SK-N-SH treated with all-trans-retinoic acid at 6 μM for 48 hours (cell line): ENCODE measurements around the gene SEL1L3.

Experiments used
- ATAC-seq: fragments of 200-7000 bp; cut with Tn5 transposase; 3 replicates; pipeline ENCODE4 v1.9.1; 2020; ENCODE audit warnings: mild to moderate bottlenecking, moderate library complexity
- ARNTL ChIP-seq: fragments of 450-650 bp; formaldehyde crosslinking; IDR thresholded peaks from 2 replicates; pipeline ENCODE4 v1.5.0; 2020; ENCODE audit warnings: low read depth, mild to moderate bottlenecking, moderate library complexity, borderline replicate concordance
- CSDC2 ChIP-seq: fragments of 250-450 bp; sonication (Bioruptor Pico); IDR thresholded peaks from 2 replicates; pipeline ENCODE4 v1.5.0; 2020; ENCODE audit warnings: mild to moderate bottlenecking, moderate library complexity
- GLIS3 ChIP-seq: fragments of 250-450 bp; sonication (Bioruptor Pico); IDR thresholded peaks from 2 replicates; pipeline ENCODE4 v1.5.0; 2020; ENCODE audit warnings: mild to moderate bottlenecking, moderate library complexity
- ISL1 ChIP-seq: fragments of 250-450 bp; sonication (Bioruptor Pico); IDR thresholded peaks from 2 replicates; pipeline ENCODE4 v2.1.2; 2022; ENCODE audit warnings: mild to moderate bottlenecking, moderate library complexity
- OSR1 ChIP-seq: fragments of 250-450 bp; sonication (Bioruptor Pico); IDR thresholded peaks from 2 replicates; pipeline ENCODE4 v1.8.0; 2022; ENCODE audit warnings: moderate library complexity, mild to moderate bottlenecking, inconsistent platforms
- PPARA ChIP-seq: fragments of 250-450 bp; sonication (Bioruptor Pico); IDR thresholded peaks from 2 replicates; pipeline ENCODE4 v1.5.0; 2020; ENCODE audit warnings: mild to moderate bottlenecking, borderline replicate concordance
- RARB ChIP-seq: fragments of 250-450 bp; sonication (Bioruptor Pico); IDR thresholded peaks from 2 replicates; pipeline ENCODE4 v1.8.0; 2021; ENCODE audit warnings: mild to moderate bottlenecking, moderate library complexity
- SNAI2 ChIP-seq: fragments of 250-450 bp; sonication (Bioruptor Pico); IDR thresholded peaks from 2 replicates; pipeline ENCODE4 v1.5.0; 2020; ENCODE audit warnings: mild to moderate bottlenecking, moderate library complexity
- TCF4 ChIP-seq: fragments of 250-450 bp; sonication (Bioruptor Pico); IDR thresholded peaks from 2 replicates; pipeline ENCODE4 v1.8.0; 2021; ENCODE audit warnings: mild to moderate bottlenecking, moderate library complexity, borderline replicate concordance
- TOX ChIP-seq: fragments of 250-450 bp; sonication (Bioruptor Pico); IDR thresholded peaks from 2 replicates; pipeline ENCODE4 v1.8.0; 2021; ENCODE audit warnings: mild to moderate bottlenecking, moderate library complexity, borderline replicate concordance
- ZC3H10 ChIP-seq: fragments of 250-450 bp; sonication (Bioruptor Pico); IDR thresholded peaks from 2 replicates; pipeline ENCODE4 v1.5.1; 2021; ENCODE audit warnings: mild to moderate bottlenecking, moderate library complexity
- ZFP3 ChIP-seq: fragments of 250-450 bp; sonication (Bioruptor Pico); IDR thresholded peaks from 2 replicates; pipeline ENCODE4 v1.5.0; 2020; ENCODE audit warnings: mild to moderate bottlenecking, moderate library complexity
- ZNF565 ChIP-seq: fragments of 450-650 bp; formaldehyde crosslinking; conservative IDR thresholded peaks from 2 replicates; pipeline ENCODE4 v1.5.0; 2020; ENCODE audit warnings: low read depth, mild to moderate bottlenecking, moderate library complexity
- ZNF70 ChIP-seq: fragments of 450-650 bp; formaldehyde crosslinking; IDR thresholded peaks from 2 replicates; pipeline ENCODE4 v1.5.0; 2020; ENCODE audit warnings: mild to moderate bottlenecking, moderate library complexity
- ZNF8 ChIP-seq: fragments of 450-650 bp; formaldehyde crosslinking; IDR thresholded peaks from 2 replicates; pipeline ENCODE4 v1.5.0; 2020; ENCODE audit warnings: mild to moderate bottlenecking, moderate library complexity
- TF ChIP-seq, protein P1 (sequence below): fragments of 250-450 bp; sonication (Bioruptor Pico); IDR thresholded peaks from 2 replicates; pipeline ENCODE4 v1.8.0; 2020; ENCODE audit warnings: mild to moderate bottlenecking, moderate library complexity, borderline replicate concordance
- TF ChIP-seq, protein P2 (sequence below): fragments of 250-450 bp; sonication (Bioruptor Pico); IDR thresholded peaks from 2 replicates; pipeline ENCODE4 v1.5.1; 2020; ENCODE audit warnings: low read depth, mild to moderate bottlenecking, moderate library complexity
- TF ChIP-seq, protein P3 (sequence below): fragments of 250-450 bp; sonication (Bioruptor Pico); IDR thresholded peaks from 2 replicates; pipeline ENCODE4 v1.8.0; 2021; ENCODE audit warnings: low read depth, mild to moderate bottlenecking, moderate library complexity, borderline replicate concordance

SEL1L3 gene

DNA sequence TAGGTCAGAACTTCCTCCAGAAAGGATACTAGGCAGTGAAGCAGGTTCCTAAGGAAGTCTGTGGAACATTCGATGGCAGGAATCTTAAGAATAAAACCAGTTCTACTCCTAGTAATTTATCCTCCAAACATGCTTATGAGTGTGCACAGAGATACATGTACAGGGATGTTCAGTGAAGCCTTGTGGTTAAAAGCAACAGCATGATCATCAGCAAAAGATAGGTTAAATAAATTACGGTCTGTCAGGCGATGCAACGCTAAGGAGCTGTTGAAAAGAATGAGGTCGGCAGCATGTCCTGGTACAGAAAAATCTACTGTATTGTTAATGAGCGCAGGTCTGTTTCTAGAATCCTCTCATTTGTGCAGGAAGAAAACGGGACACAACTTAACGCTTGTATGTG, 23.6 kb downstream of the SEL1L3 start:
- no peak for ATAC-seq
- TF ChIP-seq GLIS3 (CRISPR knock-in tag) (no peak), ZNF8 (CRISPR knock-in tag) (no peak), ZC3H10 (CRISPR knock-in tag) (no peak)
- TF ChIP-seq, protein P1, sequence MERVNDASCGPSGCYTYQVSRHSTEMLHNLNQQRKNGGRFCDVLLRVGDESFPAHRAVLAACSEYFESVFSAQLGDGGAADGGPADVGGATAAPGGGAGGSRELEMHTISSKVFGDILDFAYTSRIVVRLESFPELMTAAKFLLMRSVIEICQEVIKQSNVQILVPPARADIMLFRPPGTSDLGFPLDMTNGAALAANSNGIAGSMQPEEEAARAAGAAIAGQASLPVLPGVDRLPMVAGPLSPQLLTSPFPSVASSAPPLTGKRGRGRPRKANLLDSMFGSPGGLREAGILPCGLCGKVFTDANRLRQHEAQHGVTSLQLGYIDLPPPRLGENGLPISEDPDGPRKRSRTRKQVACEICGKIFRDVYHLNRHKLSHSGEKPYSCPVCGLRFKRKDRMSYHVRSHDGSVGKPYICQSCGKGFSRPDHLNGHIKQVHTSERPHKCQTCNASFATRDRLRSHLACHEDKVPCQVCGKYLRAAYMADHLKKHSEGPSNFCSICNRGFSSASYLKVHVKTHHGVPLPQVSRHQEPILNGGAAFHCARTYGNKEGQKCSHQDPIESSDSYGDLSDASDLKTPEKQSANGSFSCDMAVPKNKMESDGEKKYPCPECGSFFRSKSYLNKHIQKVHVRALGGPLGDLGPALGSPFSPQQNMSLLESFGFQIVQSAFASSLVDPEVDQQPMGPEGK (CRISPR knock-in tag) = no peak
- TF ChIP-seq, protein P2, sequence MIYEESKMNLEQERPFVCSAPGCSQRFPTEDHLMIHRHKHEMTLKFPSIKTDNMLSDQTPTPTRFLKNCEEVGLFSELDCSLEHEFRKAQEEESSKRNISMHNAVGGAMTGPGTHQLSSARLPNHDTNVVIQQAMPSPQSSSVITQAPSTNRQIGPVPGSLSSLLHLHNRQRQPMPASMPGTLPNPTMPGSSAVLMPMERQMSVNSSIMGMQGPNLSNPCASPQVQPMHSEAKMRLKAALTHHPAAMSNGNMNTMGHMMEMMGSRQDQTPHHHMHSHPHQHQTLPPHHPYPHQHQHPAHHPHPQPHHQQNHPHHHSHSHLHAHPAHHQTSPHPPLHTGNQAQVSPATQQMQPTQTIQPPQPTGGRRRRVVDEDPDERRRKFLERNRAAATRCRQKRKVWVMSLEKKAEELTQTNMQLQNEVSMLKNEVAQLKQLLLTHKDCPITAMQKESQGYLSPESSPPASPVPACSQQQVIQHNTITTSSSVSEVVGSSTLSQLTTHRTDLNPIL (CRISPR knock-in tag) = no peak
- TF ChIP-seq, protein P3, sequence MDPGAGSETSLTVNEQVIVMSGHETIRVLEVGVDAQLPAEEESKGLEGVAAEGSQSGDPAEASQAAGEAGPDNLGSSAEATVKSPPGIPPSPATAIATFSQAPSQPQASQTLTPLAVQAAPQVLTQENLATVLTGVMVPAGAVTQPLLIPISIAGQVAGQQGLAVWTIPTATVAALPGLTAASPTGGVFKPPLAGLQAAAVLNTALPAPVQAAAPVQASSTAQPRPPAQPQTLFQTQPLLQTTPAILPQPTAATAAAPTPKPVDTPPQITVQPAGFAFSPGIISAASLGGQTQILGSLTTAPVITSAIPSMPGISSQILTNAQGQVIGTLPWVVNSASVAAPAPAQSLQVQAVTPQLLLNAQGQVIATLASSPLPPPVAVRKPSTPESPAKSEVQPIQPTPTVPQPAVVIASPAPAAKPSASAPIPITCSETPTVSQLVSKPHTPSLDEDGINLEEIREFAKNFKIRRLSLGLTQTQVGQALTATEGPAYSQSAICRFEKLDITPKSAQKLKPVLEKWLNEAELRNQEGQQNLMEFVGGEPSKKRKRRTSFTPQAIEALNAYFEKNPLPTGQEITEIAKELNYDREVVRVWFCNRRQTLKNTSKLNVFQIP (CRISPR knock-in tag) = no peak

DNA sequence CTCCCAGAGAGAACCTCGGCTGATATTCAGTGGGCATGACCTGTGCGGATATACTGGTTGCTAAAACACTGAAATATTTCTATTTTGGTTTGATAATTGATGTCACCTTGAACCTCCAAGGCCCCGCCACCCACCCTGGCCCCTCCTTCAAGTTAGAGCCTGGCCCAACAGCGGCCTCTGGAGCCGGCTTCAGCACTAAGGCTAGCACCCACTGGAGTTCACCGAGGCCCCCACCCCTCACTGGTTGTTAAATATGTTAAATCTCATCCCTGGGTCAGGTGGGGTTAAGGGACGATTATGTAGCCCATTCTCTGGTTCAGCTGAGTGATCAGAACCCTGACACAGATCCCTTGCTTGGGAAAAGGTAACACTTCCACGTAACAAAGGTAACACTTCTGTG, 24.3 kb downstream of the SEL1L3 start:
- no peak for ATAC-seq
- TF ChIP-seq SNAI2 (CRISPR knock-in tag) = no peak

DNA sequence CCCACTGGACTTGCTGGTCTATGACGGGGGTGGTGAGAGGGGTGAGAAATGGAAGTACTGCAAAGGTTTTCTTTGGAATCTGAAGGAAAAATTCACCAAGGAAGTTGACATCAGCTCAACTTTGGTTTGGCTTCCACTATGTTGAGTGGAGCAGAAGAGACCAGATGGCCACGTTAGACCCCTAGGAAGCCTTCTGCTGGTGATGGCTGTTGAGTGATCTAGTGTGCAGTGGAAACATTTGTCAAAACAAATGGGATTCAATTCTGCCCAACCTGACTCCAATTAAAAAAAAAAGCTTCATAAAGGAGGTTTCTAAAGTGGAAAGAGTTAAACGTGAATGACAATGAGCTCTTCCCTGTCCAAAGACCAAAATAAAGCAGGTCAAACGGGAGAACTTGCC, 25.7 kb downstream of the SEL1L3 start:
- ATAC-seq = no peak
- TF ChIP-seq GLIS3 (CRISPR knock-in tag) (no peak), ARNTL (CRISPR knock-in tag) (no peak), TCF4 (CRISPR knock-in tag) (no peak), PPARA (CRISPR knock-in tag) (no peak), ZNF8 (CRISPR knock-in tag) (no peak), RARB (no peak), OSR1 (CRISPR knock-in tag) (no peak), ISL1 (CRISPR knock-in tag) (no peak), ZNF70 (no peak), SNAI2 (CRISPR knock-in tag) (no peak), ZC3H10 (CRISPR knock-in tag) (no peak), ZFP3 (CRISPR knock-in tag) (no peak)
- TF ChIP-seq, protein P2 (CRISPR knock-in tag) = no peak
- TF ChIP-seq, protein P3 (CRISPR knock-in tag) = no peak
- TF ChIP-seq, protein P1 (CRISPR knock-in tag) = no peak

DNA sequence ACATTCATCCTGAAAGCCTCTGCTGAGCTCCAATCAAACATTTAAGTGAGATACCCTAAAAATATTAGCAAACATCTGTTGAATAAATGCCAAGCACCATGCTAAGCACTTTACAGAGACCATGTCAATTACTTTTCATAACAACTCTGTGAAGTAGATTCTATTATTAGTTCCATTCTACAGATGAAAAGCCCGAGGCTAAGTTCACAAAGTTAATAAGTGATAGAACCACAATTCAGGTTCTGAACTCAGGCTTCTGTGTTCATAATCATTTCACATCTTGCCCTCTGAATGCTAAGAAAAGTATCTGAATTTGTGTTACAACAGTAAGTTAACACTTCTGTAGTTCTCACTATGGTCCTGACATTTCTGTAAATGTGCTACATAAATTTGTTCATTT, 27.4 kb downstream of the SEL1L3 start:
- no peak for ATAC-seq
- TF ChIP-seq TOX (CRISPR knock-in tag) (no peak), RARB (no peak), PPARA (CRISPR knock-in tag) (no peak), ZNF565 (CRISPR knock-in tag) (no peak), ZNF8 (CRISPR knock-in tag) (no peak), ARNTL (CRISPR knock-in tag) (no peak), TCF4 (CRISPR knock-in tag) (no peak), CSDC2 (CRISPR knock-in tag) (no peak), ZNF70 (no peak)
